ENCODE data around the gene BIN1. TPM values are rescaled to one million over a fixed set of nuclear protein-coding genes. Genes with fewer than 3 reads are reported as not detected.

The BIN1 gene
- total RNA-seq, 1 donor from 2014 or later: 90.9 TPM

DNA sequence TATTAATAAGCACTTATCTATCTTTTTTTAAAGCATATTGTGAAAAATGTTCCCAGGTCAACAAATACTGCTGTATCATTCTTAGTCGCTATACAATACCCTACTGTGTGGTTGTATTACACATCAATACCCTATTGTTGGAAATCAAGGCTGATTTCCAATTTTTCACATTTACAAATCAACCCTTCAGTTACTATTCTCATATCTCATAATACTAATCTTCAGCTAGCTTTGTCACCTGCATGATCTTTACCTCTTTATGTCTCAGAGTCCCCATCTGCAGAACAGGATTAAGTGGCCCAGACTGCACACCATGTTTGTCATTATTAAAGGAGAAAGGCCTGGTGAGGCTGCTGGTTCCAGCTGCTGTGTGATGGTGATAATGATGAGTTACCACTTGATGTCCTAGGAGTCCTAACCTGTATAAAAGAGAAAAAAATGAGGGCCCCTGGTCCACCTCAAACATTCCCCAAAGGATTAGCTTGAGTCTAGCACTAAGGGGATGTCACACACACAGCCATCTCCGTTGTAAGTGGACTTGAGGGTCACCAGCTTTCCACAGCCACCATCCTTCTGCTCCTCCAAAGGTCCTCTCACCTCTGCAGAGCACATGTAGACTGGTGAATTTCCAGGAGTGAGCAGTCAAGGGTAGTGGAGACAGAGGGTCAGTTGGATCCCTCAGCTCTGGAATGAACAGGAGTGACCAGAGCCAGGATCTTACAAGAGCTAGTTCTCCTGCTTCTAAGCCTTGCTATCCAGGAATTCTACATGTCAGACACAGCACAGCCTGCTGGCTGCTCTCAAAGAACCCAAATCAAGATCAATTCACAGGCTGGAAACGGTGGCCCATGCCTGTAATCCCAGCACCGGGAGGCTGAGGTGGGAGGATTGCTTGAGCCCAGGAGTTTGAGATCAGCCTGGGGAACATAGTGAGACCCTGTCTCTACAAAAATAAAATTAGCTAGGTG, 36.0 kb upstream of the BIN1 start:
- DNase-seq (ENCODE audit: low read depth): no peak
- no peak overlapping the region for H3K4me3 ChIP-seq (ENCODE audit: low read depth, low read length)
- no peaks in the 10 kb centered on the region for H3K27me3 ChIP-seq (ENCODE audit: control insufficient read depth, insufficient read depth, low read length)
- TF ChIP-seq, protein P1, sequence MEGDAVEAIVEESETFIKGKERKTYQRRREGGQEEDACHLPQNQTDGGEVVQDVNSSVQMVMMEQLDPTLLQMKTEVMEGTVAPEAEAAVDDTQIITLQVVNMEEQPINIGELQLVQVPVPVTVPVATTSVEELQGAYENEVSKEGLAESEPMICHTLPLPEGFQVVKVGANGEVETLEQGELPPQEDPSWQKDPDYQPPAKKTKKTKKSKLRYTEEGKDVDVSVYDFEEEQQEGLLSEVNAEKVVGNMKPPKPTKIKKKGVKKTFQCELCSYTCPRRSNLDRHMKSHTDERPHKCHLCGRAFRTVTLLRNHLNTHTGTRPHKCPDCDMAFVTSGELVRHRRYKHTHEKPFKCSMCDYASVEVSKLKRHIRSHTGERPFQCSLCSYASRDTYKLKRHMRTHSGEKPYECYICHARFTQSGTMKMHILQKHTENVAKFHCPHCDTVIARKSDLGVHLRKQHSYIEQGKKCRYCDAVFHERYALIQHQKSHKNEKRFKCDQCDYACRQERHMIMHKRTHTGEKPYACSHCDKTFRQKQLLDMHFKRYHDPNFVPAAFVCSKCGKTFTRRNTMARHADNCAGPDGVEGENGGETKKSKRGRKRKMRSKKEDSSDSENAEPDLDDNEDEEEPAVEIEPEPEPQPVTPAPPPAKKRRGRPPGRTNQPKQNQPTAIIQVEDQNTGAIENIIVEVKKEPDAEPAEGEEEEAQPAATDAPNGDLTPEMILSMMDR (IDR thresholded peaks at IDR 0.05; ENCODE audit: insufficient read depth, low read length, poor library complexity, severe bottlenecking): no peak
- H3K36me3 ChIP-seq (ENCODE audit: control insufficient read depth, insufficient read depth, low read length): no peaks in the 10 kb centered on the region

DNA sequence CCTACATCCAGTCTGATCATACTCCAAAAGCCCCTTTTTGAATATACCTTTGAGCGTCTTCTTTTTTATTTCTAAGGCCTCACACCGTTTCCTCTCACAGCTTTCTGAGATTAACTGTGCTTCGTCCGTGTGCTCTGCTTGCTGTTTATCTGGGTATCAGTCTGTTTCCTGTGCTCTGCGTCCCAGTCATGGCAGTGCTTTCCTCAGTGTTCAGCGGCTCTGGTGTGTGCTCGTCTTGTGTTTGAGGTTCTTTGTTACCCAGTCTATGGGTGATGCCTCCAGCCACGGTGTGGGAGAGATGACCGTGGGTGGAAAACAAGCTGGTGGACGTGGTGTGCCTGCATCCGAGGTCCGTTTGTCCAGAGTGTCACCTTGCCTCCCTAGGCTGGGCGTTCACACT, 33.6 kb upstream of the BIN1 start:
- no peak overlapping the region for H3K4me3 ChIP-seq (ENCODE audit: low read depth, low read length)
- H3K27me3 ChIP-seq (ENCODE audit: control insufficient read depth, insufficient read depth, low read length): no peaks in the 10 kb centered on the region
- no peaks in the 10 kb centered on the region for H3K36me3 ChIP-seq (ENCODE audit: control insufficient read depth, insufficient read depth, low read length)
- TF ChIP-seq, protein P1 (IDR thresholded peaks at IDR 0.05; ENCODE audit: insufficient read depth, low read length, poor library complexity, severe bottlenecking): no peak
- no peak for DNase-seq (ENCODE audit: low read depth)

DNA sequence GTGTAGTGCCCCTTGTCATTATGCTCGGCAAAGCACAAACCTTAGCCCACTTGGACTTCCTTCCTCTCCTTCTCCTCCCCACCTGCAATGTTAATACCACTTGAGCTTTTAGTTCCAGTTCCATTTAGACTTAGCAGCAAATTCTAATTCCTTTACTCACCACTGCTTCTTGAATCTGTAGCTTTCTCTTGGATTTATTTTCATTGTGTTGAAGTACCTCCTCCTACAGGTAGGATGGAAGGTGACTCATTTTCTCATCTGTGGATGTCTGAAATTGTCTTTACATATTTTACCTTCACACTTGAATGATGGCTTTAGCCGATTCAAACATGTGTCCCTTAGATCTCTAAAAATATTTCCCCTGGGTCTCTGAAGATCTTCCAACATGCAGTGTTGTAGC, 32.8 kb upstream of the BIN1 start:
- no peak for DNase-seq (ENCODE audit: low read depth)
- H3K4me3 ChIP-seq (ENCODE audit: low read depth, low read length): no peak overlapping the region
- no peaks in the 10 kb centered on the region for H3K27me3 ChIP-seq (ENCODE audit: control insufficient read depth, insufficient read depth, low read length)
- H3K36me3 ChIP-seq (ENCODE audit: control insufficient read depth, insufficient read depth, low read length): no peaks in the 10 kb centered on the region
- TF ChIP-seq, protein P1 (IDR thresholded peaks at IDR 0.05; ENCODE audit: insufficient read depth, low read length, poor library complexity, severe bottlenecking): no peak

DNA sequence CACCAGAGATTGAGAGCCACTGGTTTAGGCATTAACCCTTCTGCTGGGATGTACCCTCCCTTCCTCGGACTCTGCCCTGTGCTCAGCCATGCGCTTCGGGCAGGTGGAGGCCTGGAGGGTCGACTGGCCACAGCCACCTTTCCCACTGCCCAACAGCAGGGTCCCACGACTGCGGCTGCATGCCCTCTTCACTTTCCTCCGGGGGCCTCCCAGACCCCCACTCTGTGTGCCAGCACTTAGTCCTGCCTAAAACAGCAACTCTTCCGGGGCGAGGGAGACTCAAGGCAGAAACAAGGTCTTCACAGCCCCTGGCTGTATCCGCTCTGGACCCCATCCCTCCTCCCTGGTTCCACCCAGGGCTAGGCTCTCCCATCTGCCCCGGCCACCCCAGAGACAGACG, 31.3 kb upstream of the BIN1 start:
- no peak for DNase-seq (ENCODE audit: low read depth)
- Histone ChIP-seq H3K27me3 (ENCODE audit: control insufficient read depth, insufficient read depth, low read length) (no peaks in the 10 kb centered on the region), H3K4me3 (ENCODE audit: low read depth, low read length) (no peak overlapping the region), H3K36me3 (ENCODE audit: control insufficient read depth, insufficient read depth, low read length) (no peaks in the 10 kb centered on the region)
- TF ChIP-seq, protein P1 (IDR thresholded peaks at IDR 0.05; ENCODE audit: insufficient read depth, low read length, poor library complexity, severe bottlenecking): no peak

DNA sequence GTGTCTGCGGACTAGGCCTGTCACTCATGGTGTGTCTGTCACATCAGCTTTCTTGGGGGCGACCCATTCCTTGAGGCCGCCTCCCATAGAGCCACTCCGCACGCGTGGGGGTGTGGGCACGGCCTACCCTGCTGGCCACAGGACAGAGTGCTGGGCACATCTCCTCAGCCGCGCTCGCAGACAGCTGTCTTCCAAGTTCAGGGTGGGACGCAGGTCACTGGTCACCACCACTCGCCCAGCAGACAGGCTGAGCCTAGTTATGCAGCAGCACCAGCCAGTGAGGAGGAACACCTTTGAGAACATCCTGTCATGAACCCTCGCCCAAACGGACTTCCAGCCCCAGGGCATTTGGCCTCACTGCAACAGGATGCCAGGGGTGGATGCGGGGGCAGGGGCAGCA, 30.8 kb upstream of the BIN1 start:
- Histone ChIP-seq H3K4me3 (ENCODE audit: low read depth, low read length) (no peak overlapping the region), H3K27me3 (ENCODE audit: control insufficient read depth, insufficient read depth, low read length) (no peaks in the 10 kb centered on the region), H3K36me3 (ENCODE audit: control insufficient read depth, insufficient read depth, low read length) (no peaks in the 10 kb centered on the region)
- DNase-seq (ENCODE audit: low read depth): no peak
- TF ChIP-seq, protein P1 (IDR thresholded peaks at IDR 0.05; ENCODE audit: insufficient read depth, low read length, poor library complexity, severe bottlenecking): no peak

Data from kidney epithelial cell (primary cell).